ENCODE measurements around the gene GP2.
"Not testable (repeated sequence)": the region's sequence is repeated elsewhere in the genome, so short reads cannot be mapped to it uniquely, and the experiment has no call there.

GP2 gene

DNA sequence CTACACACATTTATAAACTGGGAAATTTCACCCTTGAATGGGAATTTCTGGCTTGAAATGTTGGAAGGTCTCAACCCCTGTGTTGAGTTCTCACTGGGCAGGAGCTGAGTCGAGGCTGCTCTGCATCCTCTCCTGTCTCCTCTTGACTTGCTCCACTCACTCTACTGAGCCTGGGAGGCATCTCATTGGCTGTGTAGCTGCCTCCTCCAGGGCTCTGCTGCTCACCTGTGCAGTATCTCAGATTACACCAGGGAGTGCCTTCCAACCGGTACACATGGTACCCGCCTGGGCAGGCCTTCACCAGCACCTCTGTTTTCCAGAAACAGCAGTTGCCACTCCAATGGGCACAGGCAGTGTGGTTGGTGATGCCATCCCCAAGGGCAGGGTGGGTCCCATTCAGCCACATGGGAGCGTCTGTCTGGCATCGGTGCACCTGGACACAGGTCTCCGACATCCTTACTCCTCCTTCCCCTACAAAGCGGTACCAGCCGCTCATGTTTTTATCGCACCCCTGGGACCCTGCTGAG lies 3.7 kb downstream of the GP2 start:
- DNase-seq, result no peak

DNA sequence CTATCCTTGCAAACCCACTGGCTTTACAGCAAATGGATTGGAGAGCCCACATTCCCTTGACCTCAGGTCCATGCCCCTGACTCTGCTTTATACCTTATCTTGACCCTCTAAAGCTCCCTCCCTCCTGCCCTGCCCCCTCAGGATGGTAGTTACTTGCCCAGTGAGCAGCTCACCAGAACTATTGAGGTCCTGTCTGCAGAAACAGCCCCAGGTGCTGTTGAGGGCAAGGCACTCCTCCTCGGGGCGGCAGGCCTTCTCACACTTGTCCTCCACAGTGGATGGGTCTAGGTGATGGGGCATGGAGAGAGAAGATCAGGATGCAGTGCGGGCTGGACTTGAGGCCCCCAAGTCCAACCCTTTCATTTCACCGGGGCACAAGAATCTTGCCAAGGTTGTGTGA lies 4.6 kb downstream of the GP2 start:
- DNase-seq, result no peak

DNA sequence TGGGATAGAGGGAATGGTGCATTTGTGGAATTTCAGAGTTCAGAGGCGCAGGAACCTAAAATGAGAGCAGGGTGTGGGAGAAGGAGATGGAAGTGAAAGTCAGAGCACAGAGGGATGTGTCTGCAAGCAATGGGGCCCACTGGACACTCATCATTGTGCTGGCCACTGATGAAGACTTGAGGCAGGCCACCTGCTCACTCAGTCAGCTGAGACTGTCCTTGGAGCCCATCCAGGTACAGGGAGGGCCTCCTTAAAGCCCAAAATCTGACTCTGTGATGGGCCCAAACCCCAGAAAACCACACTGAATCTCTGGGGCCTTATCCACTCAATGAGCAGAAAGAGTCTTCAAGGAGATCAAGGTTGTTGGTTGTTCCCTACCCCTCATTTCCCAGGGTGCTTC lies 5.6 kb downstream of the GP2 start:
- DNase-seq, result no peak

DNA sequence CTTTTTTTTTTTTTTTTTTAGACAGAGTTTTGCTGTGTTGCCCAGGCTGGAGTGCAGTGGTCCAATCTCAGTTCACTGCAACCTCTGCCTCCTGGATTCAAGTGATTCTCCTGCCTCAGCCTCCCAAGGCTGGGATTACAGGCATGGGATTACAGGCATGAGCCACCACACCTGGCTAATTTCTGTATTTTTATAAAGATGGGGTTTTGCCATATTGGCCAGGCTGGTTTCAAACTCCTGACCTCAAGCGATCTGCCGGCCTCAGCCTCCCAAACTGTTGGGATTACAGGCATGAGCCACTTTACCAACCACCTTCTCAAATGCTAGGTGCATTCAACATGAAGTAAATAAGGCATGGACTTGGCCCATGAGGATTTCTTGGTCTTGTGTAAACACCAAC lies 6.3 kb downstream of the GP2 start:
- not testable (repeated sequence) for DNase-seq

DNA sequence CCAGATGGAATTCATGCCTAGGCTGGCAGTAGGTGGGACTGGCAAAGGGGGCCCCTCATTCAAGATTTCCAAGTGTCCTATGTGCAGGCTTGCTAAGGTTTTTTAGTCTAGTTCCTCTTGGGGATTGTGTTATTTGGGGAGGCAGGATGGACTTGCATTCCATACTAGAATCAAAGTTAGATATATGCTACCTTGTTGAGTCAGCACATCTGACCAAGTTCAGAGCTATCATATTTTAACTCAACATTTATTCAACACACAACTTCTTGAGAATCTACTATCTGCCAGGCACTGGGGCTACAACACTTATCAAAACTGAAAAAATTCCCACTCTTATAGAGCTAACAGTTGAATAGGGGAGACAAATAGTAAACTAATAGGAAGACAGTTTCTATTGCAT lies 6.7 kb downstream of the GP2 start:
- DNase-seq, result no peak

DNA sequence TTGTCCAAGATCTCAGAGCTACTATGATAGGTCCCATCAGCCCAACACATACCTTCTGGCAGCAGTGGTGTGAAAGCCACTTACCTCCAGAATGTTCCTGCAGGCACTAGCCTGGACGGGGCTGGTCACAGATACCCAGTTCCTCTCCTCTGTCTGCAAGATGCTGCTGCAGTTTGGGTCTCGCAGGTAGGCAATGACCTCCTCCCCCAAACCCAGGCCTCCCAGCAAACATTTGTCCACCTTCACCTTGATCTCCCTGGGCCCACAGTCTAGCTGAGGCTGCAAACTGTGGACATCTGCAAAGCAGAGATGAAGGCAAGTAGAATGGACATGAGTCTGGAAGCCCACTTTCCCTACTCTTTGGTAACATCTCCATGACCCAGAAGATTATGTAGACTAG lies 7.1 kb downstream of the GP2 start:
- DNase-seq, result no peak

DNA sequence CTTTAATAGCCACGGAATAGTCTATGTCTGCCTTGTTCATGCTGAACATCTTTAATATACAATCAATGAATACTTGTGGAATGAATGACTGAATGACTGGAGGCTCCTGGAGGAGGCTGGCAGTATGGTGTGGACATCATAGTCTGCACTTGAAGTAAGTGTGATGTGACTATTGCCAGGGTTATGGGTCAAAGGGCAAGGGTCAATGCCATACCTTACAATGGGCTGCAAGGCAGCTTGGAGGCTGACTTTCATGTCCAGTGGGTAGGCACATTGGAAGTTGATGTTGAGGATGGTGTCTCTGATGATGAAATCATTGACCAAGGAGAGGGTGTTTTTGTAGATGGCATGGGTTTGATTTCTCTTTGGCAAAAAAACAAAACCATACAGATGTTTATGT lies 7.9 kb downstream of the GP2 start:
- DNase-seq, result no peak

DNA sequence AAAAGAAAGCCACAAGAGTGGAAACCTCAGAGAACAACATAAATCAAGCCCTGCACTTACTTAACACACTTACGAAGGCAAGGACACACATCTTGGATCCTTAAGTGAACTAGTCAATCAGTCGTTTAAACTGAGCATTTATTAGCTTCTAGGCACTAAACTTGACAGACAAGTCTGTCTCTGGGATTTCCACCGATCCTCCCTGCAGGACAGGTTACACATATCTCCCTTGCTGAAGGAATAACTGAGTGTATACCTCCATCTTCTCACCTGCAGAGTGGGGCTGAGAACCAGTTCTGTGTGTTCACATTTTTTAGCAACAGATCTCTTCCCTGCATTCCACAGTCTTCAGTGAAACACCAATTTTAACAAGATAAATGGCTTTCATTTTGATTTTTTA lies 8.9 kb downstream of the GP2 start:
- DNase-seq, result no peak

DNA sequence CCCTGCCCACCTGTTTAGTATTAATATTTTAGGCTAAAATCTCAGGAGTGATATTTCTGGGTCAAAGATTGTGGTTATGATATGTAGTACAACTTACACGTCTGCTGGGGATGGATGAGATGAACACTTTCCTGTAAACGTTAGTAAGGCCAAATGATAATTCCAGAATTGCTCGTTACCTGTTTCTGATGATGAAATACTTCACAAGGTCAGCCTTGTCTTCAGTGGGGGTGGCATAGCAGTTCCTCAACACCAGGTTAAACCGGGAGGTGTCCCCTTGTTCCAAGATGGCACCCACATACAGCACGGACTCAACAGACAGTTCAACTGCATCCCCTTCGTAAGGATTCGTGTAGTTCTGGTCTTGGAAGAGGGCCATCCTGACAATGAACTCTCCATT lies 9.3 kb downstream of the GP2 start:
- no peak for DNase-seq

DNA sequence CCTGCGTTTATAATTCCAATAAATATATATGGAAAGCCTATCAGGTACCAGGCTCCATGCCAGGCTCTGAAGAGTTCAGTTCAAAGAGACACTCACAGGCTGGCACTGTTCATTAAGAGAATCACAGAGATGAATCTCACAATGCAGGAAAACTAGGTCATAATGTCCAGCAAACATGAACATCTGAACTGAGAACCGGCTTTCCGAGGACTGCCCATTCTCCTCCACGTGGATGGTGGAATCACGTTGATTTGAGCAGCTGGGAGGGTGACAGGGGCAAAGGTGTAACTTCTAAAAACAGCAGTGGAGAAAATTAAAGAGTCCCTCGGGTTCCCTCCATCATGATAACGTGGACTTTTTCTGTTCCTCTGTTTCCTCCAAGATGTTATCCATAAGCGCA lies 10.2 kb downstream of the GP2 start:
- no peak for DNase-seq

DNA sequence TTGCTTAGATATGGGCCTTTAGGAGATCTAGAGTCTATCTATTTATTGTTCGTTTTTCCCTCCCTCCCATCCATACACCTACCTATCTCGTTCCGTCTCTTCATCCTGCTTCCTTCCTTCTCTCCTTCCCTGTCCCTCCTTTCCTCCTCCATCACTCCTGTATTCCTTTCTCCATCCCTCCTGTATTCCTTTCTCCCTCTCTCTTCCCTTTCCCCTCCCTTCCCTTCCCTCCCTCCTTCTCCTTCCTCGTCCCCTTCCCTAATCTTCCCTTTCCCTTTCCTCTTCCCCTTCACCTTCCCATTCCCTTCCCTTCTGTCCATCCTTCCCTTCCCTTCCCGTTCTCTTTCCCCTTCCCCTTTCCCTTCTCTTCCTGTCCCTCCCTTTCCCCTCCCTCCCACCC lies 10.6 kb downstream of the GP2 start:
- DNase-seq, result no peak

DNA sequence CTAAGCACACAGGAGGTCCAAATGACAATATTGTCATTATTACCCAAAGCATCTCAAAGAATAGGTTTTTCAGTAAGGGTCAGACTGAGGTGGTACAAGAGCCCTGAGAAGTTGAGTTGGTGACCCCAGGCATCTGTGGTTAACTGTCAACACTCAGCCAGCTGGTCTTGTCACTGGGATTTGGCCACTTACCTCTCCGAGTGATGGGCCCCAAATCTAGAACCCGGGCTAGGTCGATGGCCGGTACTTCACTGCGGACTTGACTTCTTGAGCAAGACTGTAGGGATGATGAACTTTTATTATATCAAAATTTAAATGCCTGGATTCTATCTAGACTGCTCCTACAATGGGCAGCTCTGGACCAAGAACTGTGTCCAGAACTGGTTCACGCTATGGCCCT lies 11.5 kb downstream of the GP2 start:
- DNase-seq, result no peak

DNA sequence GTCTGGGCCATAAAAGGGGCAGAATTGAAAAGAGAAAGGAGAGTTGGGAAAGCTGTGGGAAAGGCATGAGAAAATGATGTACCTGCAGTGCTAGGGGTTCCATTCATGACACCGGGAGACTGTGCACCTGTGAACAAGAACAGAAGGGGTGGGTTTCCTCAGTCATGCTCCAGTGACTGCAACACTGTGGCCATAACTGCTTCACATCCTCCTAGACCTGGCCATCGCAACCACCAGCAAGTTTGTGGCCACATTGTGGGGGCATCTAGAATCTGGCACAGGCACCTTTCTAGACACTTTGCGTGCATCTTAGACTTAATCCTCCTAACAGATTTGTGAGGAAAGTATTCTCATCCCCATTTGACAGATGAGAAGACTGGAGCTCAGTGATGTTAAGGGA lies 12.7 kb downstream of the GP2 start:
- DNase-seq, result no peak

DNA sequence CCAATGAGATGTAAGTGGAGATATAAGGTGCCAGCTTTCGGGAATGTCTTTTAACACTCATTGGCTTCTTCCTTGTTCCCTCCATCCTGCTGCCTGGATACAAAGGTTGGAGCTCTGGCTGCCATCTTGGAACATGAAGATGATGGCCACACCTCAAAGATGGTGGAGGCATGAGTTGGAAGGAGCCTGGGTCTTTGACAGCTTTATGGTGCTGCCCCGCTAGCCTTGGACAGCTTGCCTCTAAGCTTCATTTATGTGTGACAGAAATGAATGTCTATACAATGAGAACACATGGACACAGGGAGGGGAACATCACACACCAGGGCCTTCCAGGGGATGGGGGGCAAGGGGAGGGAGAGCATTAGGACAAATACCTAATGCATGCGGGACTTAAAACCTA lies 13.6 kb downstream of the GP2 start:
- DNase-seq, result no peak

DNA sequence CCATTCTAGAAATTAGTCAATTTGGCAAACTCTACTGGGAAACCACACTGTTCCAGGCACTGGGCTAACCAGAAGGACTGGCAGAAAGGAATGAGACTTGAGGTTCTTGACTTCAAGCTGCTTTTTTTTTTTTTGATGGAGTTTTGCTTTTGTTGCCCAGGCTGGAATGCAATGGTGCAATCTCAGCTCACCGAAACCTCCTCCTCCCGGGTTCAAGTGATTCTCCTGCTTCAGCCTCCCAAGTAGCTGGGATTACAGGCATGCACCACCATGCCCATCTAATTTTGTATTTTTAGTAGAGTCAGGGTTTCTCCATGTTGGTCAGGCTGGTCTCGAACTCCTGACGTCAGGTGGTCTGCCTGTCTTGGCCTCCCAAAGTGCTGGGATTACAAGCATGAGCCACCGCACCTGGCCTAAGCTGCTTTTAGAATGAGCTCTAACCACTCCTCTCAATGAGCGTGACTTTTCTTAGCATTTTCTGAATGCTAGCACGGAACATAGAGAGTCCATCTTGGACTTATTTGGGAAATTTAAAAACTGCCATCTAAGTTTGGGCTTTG lies 14.7 kb downstream of the GP2 start:
- not testable (repeated sequence) for DNase-seq

DNA sequence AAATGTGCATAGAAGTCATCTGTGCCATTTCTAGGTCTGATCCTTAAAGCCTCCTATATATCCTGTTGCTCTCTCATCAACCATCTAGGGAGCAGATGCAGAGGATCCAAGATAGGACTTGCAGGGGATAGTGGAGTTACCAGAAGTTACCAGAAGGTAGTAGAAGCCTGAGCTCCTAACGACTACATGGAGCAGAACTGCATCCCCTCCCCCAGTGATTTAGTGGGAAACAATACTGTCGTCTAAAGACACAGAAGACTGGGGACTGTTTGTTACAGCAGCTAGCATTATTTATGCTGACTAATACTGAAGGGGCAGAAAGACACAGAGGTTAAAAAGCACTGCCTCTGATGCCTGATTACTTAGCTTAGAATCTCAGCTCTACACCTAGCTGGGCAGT lies 15.8 kb downstream of the GP2 start:
- DNase-seq, result no peak

DNA sequence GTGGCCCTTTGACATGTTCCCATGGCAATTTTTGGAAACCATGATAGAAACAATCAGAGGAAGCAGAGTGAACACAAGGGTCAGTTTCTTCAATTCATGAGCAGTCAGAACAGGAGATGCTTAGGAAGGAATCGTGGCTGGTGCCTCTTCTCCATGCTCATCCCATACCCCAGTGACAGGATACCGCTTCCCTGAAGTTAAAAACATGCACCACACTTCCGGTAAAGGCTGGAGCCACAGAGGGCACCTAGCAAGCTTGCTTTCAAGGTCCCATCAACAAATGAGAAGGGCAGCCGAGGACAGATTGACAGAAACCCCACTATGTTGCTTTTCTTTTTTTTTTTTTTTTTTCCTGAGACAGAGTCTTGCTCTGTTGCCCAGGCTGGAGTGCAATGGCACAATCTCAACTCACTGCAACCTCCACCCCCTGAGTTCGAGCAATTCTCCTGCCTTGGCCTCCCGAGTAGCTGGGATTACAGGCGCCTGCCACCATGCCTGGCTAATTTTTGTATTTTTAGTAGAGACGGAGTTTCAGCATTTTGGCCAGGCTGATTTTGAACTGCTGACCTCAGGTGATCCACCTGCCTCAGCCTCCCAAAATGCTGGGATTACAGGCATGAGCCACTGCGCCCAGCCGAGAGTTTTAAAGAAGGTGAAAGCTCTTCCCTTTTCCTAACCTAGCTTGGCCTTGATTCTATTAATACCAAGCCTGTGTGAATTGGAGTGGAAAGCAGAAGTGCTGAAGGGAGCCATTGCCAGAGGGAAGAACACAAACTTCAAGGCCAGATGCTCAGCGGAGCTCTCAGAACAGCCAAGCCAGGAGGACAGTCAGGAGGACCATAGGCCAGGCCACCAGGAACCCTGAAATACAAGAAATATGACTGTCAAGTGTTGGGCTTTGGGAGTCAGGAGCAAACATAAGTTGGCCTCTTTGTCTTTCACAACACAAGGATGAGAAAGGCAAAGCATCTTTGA lies 16.6 kb downstream of the GP2 start:
- DNase-seq, result no peak

DNA sequence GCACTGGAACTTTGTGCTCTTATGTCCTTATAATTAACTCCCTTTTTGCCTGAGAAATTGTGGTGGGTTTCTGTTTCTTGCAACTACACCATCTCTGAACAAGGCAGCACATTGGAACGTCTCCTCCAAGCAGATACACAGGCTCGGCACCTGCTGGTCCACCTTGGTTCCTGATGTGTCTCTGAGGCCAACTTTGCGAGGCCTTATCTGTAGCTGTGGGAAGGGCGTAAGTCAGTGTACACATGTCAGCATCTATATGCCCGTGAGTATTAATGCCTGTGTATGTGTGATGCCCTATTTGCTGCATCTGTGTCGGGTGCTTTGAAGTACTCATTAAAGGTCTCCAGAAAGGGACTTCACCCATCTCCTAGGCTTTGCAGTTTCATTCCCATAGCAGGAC lies 17.5 kb downstream of the GP2 start:
- DNase-seq, result no peak

DNA sequence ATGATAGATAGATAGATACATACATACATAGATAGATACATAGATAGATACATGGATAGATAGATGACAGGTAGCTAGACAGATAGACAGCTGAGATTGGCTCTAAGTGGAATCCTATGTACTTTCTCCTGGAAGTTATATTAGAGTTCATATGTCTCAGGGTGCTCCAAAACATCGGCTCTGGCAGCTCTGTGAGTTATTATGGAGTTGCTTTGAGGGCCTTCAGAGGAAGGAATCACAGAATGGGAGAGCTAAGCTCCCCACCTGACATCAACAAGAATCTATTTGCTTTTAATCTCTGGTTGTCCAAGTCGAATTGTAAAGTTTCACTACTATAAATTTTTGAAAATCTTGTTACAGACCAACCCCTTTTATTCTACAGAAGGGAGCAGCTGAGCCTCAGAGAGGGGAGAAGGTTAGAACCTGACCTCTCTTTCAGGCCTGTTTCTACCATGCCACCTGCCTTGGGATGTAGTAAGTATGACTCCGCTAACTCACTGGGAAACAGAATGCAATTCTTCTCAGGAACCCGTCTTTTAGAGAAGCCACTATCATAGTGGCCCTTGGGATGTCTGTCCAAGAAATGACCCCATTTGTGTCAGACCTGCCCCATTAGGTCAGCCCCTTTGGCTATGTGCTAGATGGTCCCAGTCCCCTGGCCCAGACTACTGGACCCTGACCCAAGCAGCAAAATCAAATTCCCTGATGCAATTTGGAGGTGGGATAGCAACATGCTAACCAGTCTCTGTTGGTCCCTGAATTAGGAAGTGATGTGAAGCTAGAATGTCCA lies 18.3 kb downstream of the GP2 start:
- no peak for DNase-seq

DNA sequence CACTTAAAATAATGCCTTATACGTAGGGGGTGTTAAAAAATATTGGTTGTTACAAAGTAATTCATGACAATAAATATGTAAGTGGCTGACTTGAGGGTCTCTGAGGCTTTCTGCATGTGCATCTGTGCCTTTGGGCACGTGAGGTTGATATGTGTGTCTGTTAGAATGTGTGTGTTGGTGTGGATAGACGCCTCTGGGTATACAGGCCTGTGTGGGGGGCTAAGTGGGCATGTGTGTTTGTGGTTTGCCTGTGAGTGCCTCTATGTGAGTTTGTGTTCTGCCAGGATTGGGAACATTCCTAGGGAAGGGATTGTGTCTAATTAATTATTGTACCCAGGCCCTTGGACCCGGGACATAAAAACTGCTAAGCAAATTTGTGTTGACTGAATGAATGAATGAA lies 19.0 kb downstream of the GP2 start:
- no peak for DNase-seq

DNA sequence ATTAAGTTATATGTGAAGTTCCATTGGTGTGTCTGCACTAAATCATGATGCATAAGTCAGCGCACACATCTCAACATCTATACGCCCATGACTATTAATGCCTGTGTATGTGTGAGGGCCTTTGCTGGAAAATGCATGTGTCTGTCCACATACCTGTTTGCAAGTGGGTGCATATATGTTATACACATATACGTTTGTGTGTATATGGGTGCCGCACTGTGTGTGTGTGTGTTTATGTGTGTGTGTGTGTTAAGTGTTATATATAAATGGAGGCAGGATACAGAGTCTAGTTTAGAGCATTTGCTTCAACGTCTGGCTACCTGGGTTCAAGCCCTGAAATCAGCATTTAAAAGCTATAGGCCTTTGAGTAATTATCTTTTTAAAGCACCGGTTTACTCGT lies 19.5 kb downstream of the GP2 start:
- no peak for DNase-seq

DNA sequence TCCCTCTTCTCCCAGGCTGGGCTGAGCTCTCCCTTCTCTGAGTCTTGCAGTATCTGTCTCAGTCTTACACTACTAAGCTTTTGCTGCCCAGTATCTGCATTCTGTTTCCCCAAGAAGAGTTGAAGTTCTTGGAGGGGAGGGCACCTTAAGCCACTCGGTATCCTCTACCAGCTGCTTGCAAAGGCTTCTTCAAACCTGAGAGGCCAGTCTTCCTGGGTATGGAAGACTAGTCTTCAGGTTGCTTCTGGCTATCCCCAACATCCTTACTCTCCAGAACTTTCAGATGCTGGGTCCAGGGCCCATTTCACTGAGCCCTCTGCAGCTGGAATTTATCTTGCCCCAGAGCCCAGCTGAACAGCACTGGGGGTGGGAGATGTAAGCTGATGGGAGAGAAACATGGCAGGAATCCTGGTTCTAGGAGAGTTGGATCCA lies 20.1 kb downstream of the GP2 start:
- no peak for DNase-seq

DNA sequence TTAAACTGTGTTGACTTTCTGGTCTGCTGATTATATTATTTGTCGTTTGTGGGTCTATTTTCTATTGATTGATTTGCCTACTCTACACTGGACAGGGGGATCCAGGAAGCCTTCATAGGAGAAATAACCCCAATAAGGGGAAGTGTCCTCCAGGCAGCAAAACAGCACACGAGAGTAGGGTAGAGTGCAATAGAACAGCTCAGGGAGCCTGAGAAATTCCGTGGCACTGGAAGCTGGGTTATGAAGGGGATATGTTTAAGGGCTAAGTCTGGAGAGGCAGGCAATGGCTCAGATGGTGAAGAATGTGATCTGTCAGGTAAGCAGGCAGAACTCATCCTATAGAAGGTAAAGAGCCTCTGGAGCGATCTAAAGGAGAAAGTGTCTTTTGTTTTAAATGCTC lies 20.9 kb downstream of the GP2 start:
- no peak for DNase-seq

DNA sequence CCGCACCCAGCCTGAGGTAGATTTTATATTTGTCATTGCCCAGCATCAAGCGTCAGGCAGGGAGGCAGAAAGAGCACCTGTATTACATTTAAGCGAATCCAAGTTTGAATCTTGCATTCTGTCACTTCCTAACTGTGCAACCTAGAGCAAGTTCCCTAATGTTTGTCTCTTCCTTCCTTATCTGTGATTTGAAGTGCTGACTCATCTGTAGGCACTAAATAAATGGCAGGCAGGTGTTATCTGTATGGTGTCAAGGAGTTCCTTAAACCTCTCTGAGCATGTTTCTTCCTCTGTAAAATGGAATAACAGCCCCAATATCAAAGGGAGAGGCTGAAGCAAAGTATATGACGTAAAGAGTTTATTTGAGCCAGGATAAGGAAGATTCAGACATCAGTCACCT lies 24.3 kb downstream of the GP2 start:
- no peak for DNase-seq
